ENCODE results near the gene XPR1.

Gene XPR1

DNA sequence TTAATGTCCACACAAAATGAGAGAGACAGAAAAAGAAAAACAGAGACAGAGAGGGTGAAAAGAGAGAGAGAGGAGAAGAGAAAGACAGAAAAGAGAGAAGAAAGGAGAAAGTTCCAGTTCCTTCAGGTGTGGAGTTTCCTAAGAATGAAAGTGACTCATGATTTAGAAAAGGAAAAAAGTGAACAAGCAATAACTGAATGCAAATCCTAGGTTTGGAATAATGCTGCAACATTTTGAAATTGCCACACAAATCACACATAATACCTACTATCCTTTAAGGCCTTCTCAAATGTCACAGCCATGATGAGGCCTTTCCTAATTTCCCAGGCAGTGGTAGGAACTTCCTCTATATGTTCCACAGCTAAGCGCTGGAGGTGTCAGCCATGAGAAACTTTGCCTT lies 31.5 kb upstream of the XPR1 start:
- Histone ChIP-seq H3K4me3 (replicated peaks; ENCODE audit: low read depth, low read length) (no peak overlapping the region), H3K36me3 (ENCODE audit: control insufficient read depth, insufficient read depth, low read length) (no peaks in the 10 kb centered on the region), H3K27me3 (replicated peaks; ENCODE audit: control insufficient read depth, insufficient read depth, low read length) (no peaks in the 10 kb centered on the region)
- no peak for DNase-seq (ENCODE audit: extremely low read depth, insufficient read length)
- TF ChIP-seq, protein P1, sequence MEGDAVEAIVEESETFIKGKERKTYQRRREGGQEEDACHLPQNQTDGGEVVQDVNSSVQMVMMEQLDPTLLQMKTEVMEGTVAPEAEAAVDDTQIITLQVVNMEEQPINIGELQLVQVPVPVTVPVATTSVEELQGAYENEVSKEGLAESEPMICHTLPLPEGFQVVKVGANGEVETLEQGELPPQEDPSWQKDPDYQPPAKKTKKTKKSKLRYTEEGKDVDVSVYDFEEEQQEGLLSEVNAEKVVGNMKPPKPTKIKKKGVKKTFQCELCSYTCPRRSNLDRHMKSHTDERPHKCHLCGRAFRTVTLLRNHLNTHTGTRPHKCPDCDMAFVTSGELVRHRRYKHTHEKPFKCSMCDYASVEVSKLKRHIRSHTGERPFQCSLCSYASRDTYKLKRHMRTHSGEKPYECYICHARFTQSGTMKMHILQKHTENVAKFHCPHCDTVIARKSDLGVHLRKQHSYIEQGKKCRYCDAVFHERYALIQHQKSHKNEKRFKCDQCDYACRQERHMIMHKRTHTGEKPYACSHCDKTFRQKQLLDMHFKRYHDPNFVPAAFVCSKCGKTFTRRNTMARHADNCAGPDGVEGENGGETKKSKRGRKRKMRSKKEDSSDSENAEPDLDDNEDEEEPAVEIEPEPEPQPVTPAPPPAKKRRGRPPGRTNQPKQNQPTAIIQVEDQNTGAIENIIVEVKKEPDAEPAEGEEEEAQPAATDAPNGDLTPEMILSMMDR (IDR thresholded peaks at IDR 0.05; ENCODE audit: insufficient read depth, low read length, poor library complexity, severe bottlenecking): no peak

DNA sequence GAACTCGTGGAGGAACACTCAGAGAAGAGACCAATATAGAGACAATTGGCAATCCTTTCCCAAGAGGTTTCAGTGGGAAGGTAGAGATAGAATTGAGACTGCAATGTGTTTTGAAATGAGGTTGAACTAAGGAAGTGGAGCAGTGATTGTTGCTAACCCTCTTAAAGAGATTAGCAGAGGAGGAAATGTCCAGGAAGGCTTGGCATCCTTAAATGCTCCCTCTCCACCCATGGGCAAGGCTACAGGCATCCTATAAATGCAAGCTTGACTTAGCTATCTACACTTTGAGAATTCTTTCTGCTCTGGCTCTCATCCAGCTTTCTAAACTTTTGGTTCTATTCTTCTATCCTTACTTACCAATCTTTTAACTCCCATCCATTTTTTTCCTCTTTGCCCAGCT lies 30.3 kb upstream of the XPR1 start:
- H3K27me3 ChIP-seq (replicated peaks; ENCODE audit: control insufficient read depth, insufficient read depth, low read length): no peaks in the 10 kb centered on the region
- H3K36me3 ChIP-seq (ENCODE audit: control insufficient read depth, insufficient read depth, low read length): no peaks in the 10 kb centered on the region
- no peak for DNase-seq (ENCODE audit: extremely low read depth, insufficient read length)
- TF ChIP-seq, protein P1 (IDR thresholded peaks at IDR 0.05; ENCODE audit: insufficient read depth, low read length, poor library complexity, severe bottlenecking): no peak
- no peak overlapping the region for H3K4me3 ChIP-seq (replicated peaks; ENCODE audit: low read depth, low read length)

DNA sequence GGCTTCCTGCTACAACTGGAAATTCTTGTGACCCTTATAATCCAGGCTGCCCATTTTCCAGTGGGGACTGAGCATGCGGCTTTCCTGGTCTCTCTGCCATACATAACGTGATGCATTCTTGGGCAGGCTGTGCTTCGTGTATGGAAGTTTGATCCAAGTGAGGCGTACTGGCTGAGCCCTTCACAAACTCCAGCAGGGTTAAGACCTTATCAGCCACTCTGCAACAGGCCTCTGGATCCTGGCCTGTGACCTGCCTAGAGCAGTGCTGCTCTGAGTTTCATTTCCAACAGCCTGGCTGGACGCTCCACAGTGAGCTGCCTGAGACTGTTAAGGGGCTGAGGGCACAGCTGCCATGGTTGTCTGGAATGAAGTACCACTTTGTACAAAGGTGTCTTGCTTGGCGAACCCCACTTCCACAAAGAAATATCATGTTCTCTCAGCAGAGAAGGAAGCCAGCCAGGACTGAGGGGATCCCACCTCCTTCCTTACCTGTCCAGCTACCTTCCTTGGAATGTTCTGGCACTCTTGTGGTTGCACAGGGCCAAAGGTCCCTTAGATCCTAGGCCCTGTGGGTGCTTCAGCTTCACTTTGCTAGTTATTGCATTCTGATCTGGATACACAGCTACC lies 28.5 kb upstream of the XPR1 start:
- Histone ChIP-seq H3K4me3 (replicated peaks; ENCODE audit: low read depth, low read length) (no peak overlapping the region), H3K36me3 (ENCODE audit: control insufficient read depth, insufficient read depth, low read length) (no peaks in the 10 kb centered on the region), H3K27me3 (replicated peaks; ENCODE audit: control insufficient read depth, insufficient read depth, low read length) (no peaks in the 10 kb centered on the region)
- no peak for DNase-seq (ENCODE audit: extremely low read depth, insufficient read length)
- TF ChIP-seq, protein P1 (IDR thresholded peaks at IDR 0.05; ENCODE audit: insufficient read depth, low read length, poor library complexity, severe bottlenecking): no peak

DNA sequence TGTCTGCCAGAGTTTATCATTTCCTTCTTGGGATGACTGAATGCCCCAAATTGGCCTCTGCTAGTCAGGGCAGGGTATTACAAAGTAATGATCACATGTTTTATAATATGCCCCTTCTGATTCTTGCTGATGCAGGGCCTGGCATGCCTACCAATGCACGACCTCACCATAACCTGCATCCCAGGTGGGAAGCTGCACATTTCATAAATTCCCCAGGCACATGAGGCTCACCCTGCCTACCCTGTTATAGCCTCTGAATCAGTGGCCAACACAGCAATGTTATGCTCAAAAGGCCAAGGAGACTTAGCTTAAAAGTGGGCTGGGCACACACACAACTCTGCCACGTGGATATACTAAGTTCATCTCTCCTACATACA lies 28.0 kb upstream of the XPR1 start:
- no peaks in the 10 kb centered on the region for H3K27me3 ChIP-seq (replicated peaks; ENCODE audit: control insufficient read depth, insufficient read depth, low read length)
- no peaks in the 10 kb centered on the region for H3K36me3 ChIP-seq (ENCODE audit: control insufficient read depth, insufficient read depth, low read length)
- DNase-seq (ENCODE audit: extremely low read depth, insufficient read length): no peak
- TF ChIP-seq, protein P1 (IDR thresholded peaks at IDR 0.05; ENCODE audit: insufficient read depth, low read length, poor library complexity, severe bottlenecking): no peak
- H3K4me3 ChIP-seq (replicated peaks; ENCODE audit: low read depth, low read length): no peak overlapping the region

DNA sequence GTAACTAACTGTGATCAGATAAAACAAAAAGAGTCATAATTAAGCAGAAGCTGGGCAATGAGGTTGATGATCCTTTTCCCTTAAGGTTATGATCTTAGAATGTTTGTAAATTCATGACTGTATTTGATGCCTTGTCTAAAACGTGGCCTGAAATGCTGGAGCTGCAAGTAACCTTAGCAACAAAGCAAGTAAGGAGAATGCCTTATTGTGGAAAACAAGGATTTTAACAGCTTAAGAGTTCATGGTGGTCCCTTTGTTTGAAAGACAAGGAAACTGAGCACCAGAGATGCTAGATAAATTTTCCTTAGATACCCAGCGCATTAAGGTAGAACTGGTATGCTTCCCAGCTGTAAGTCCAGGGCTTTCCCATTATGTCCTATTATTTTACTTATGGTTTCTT lies 25.7 kb upstream of the XPR1 start:
- H3K27me3 ChIP-seq (replicated peaks; ENCODE audit: control insufficient read depth, insufficient read depth, low read length): no peaks in the 10 kb centered on the region
- TF ChIP-seq, protein P1 (IDR thresholded peaks at IDR 0.05; ENCODE audit: insufficient read depth, low read length, poor library complexity, severe bottlenecking): no peak
- DNase-seq (ENCODE audit: extremely low read depth, insufficient read length): no peak
- H3K36me3 ChIP-seq (ENCODE audit: control insufficient read depth, insufficient read depth, low read length): no peaks in the 10 kb centered on the region
- no peak overlapping the region for H3K4me3 ChIP-seq (replicated peaks; ENCODE audit: low read depth, low read length)
